ENCODE data around the gene TMEM151B.
"Not testable (repeated sequence)": the region's sequence is repeated elsewhere in the genome, so short reads cannot be mapped to it uniquely, and the experiment has no call there.

The TMEM151B gene

GRCh38 chr6:44333942-44334341, 63.7 kb downstream of the TMEM151B start:
- no peak for DNase-seq (ENCODE audit: low read depth)

GRCh38 chr6:44335631-44336030, 65.4 kb downstream of the TMEM151B start:
- DNase-seq (ENCODE audit: low read depth), result no peak

GRCh38 chr6:44338228-44339122, 68.2 kb downstream of the TMEM151B start:
- no peak for DNase-seq (ENCODE audit: low read depth)

- DNase-seq (ENCODE audit: low read depth), result no peak
Measured at GRCh38 chr6:44339301-44339700, 69.1 kb downstream of the TMEM151B start.

GRCh38 chr6:44339763-44340625, 69.7 kb downstream of the TMEM151B start:
- no peak for DNase-seq (ENCODE audit: low read depth)

- no peak for DNase-seq (ENCODE audit: low read depth)
Measured at GRCh38 chr6:44341095-44341890, 71.0 kb downstream of the TMEM151B start.

- no peak for DNase-seq (ENCODE audit: low read depth)
Measured at GRCh38 chr6:44342052-44342451, 71.8 kb downstream of the TMEM151B start.

GRCh38 chr6:44342489-44342888, 72.2 kb downstream of the TMEM151B start, which contains the start of gene SPATS1:
Gene SPATS1 (plus strand): TSS chr6:44342650. CDS start chr6:44343096, 446 bp downstream.
- no peak for DNase-seq (ENCODE audit: low read depth)

- not testable (repeated sequence) for DNase-seq (ENCODE audit: low read depth)
Measured at GRCh38 chr6:44346818-44347217, 76.6 kb downstream of the TMEM151B start.

GRCh38 chr6:44349904-44350649, 79.8 kb downstream of the TMEM151B start:
- DNase-seq (ENCODE audit: low read depth), result no peak

- DNase-seq (ENCODE audit: low read depth), result not testable (repeated sequence)
Measured at GRCh38 chr6:44350650-44350994, 80.4 kb downstream of the TMEM151B start.

- no peak for DNase-seq (ENCODE audit: low read depth)
Measured at GRCh38 chr6:44352259-44352658, 82.0 kb downstream of the TMEM151B start.

GRCh38 chr6:44353336-44353735, 83.1 kb downstream of the TMEM151B start:
- DNase-seq (ENCODE audit: low read depth), result no peak

- DNase-seq (ENCODE audit: low read depth), result no peak
Measured at GRCh38 chr6:44355640-44356039, 85.4 kb downstream of the TMEM151B start.

GRCh38 chr6:44356487-44356886, 86.2 kb downstream of the TMEM151B start:
- DNase-seq (ENCODE audit: low read depth), result no peak
